ENCODE measurements around the gene MPZL2.

MPZL2 gene

GRCh38 chr11:118243993-118244762 lies 19.9 kb downstream of the MPZL2 start:
- DNase-seq (ENCODE audit: extremely low read depth in 1 of 2, low read depth in 1 of 2): no peak

GRCh38 chr11:118243161-118243560 lies 20.9 kb downstream of the MPZL2 start:
- DNase-seq (ENCODE audit: extremely low read depth in 1 of 2, low read depth in 1 of 2): no peak

- no peak for DNase-seq (ENCODE audit: extremely low read depth in 1 of 2, low read depth in 1 of 2)
These were observed 22.4 kb downstream of the MPZL2 start for GRCh38 chr11:118241764-118242098.

GRCh38 chr11:118240999-118241763 lies 22.9 kb downstream of the MPZL2 start:
- peak in 1 of 2 donors; percentile 75 for DNase-seq (ENCODE audit: extremely low read depth in 1 of 2, low read depth in 1 of 2)

GRCh38 chr11:118239509-118240205 lies 24.4 kb downstream of the MPZL2 start:
- no peak for DNase-seq (ENCODE audit: extremely low read depth in 1 of 2, low read depth in 1 of 2)

GRCh38 chr11:118238929-118239328 lies 25.2 kb downstream of the MPZL2 start:
- DNase-seq (ENCODE audit: extremely low read depth in 1 of 2, low read depth in 1 of 2): no peak

GRCh38 chr11:118238421-118238820 lies 25.7 kb downstream of the MPZL2 start:
- DNase-seq (ENCODE audit: extremely low read depth in 1 of 2, low read depth in 1 of 2): no peak

- no peak for DNase-seq (ENCODE audit: extremely low read depth in 1 of 2, low read depth in 1 of 2)
These were observed 27.9 kb downstream of the MPZL2 start for GRCh38 chr11:118236170-118236569.

- no peak for DNase-seq (ENCODE audit: extremely low read depth in 1 of 2, low read depth in 1 of 2)
These were observed 29.3 kb downstream of the MPZL2 start for GRCh38 chr11:118234833-118235232.

- no peak for DNase-seq (ENCODE audit: extremely low read depth in 1 of 2, low read depth in 1 of 2)
These were observed 30.2 kb downstream of the MPZL2 start for GRCh38 chr11:118233850-118234249.

GRCh38 chr11:118233377-118233776 lies 30.7 kb downstream of the MPZL2 start:
- no peak for DNase-seq (ENCODE audit: extremely low read depth in 1 of 2, low read depth in 1 of 2)

GRCh38 chr11:118232659-118233058 lies 31.4 kb downstream of the MPZL2 start:
- no peak for DNase-seq (ENCODE audit: extremely low read depth in 1 of 2, low read depth in 1 of 2)

- DNase-seq (ENCODE audit: extremely low read depth in 1 of 2, low read depth in 1 of 2): no peak
These were observed 32.6 kb downstream of the MPZL2 start for GRCh38 chr11:118231461-118231860.

- no peak for DNase-seq (ENCODE audit: extremely low read depth in 1 of 2, low read depth in 1 of 2)
These were observed 34.0 kb downstream of the MPZL2 start for GRCh38 chr11:118230088-118230487.

GRCh38 chr11:118229274-118229847 lies 34.7 kb downstream of the MPZL2 start:
- DNase-seq (ENCODE audit: extremely low read depth in 1 of 2, low read depth in 1 of 2): no peak

- no peak for DNase-seq (ENCODE audit: extremely low read depth in 1 of 2, low read depth in 1 of 2)
These were observed 36.0 kb downstream of the MPZL2 start for GRCh38 chr11:118227865-118228785.

- no peak for DNase-seq (ENCODE audit: extremely low read depth in 1 of 2, low read depth in 1 of 2)
These were observed 37.3 kb downstream of the MPZL2 start for GRCh38 chr11:118226781-118227180.

- DNase-seq (ENCODE audit: extremely low read depth in 1 of 2, low read depth in 1 of 2): no peak
These were observed 37.8 kb downstream of the MPZL2 start for GRCh38 chr11:118226296-118226695.

GRCh38 chr11:118224511-118225188 lies 39.4 kb downstream of the MPZL2 start, which contains the start of gene JAML:
Gene JAML, minus strand, starts transcription at chr11:118225011. Its CDS starts 10,145 bp downstream, at chr11:118214866.
- no peak for DNase-seq (ENCODE audit: extremely low read depth in 1 of 2, low read depth in 1 of 2)

GRCh38 chr11:118223992-118224391 lies 40.1 kb downstream of the MPZL2 start:
- DNase-seq (ENCODE audit: extremely low read depth in 1 of 2, low read depth in 1 of 2): no peak
